ENCODE results near the gene SYCP2.
"Not testable (repeated sequence)": the region's sequence is repeated elsewhere in the genome, so short reads cannot be mapped to it uniquely, and the experiment has no call there.

The SYCP2 gene

DNA sequence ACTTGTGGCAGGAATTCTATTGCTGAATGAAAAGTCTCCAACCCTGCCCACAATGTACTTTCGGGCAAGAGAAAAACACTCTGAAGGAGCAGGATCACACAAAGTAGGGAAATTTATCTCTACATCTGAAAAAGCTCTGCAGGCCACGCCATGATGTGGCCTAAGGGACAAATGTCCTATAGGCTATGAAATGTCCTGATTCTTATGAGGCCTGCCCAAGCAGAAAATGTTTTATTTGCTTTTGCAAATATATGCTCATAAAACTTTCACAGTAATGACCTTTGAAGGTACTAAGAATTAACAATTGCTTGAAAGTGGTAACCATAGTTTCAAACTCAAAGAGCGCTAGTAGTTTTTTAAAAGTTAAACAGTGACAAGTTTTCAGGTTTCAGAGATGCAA, 31.0 kb downstream of the SYCP2 start:
- DNase-seq: no peak

DNA sequence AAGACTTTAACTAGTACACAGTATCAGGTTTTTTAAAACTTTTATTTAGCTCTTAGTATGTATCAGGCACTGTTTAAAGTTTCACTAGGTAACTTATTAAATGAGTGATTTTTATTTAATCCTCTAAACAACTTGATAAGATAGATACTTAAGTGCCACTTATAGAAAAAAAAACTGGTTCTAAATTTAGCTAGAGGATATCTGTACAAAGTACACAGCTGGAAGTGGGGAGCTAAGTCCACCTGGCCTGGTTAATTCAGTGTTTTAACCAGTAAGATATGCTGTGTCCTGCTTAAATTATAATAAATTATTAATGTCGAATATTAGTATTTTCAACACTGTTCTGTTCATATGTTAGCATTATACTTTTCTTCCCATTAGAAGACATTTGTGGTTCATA, 37.5 kb downstream of the SYCP2 start:
- no peak for DNase-seq

DNA sequence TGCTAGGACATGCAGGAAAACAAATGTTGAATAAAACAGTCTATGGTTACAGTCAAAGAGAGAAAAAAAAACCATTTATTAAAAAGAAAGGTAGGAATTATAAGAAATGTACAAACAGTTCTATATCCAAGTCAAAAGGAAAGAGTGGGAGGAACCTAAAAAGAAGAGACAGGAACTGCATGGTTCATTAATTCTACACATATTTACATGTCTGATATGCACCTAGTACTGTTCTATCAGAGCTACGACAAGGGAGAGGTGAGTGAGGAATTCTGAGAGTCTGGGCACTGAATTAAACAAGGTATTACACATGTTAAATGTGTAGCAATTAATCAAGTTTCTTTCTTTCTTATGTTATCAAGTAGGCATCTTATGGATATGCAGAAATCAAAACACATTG, 41.9 kb downstream of the SYCP2 start:
- DNase-seq: no peak

DNA sequence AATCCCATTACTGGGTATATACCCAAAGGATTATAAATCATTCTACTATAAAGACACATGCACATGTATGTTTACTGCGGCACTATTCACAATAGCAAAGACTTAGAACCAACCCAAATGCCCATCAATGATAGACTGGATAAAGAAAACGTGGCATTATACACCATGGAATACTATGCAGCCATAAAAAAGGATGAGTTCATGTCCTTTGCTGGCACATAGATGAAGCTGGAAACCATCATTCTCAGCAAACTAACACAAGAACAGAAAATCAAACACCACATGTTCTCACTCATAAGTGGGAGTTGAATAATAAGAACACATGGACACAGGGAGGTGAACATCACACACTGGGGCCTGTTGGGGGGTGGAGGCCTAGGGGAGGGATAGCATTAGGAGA, 43.4 kb downstream of the SYCP2 start:
- not testable (repeated sequence) for DNase-seq

DNA sequence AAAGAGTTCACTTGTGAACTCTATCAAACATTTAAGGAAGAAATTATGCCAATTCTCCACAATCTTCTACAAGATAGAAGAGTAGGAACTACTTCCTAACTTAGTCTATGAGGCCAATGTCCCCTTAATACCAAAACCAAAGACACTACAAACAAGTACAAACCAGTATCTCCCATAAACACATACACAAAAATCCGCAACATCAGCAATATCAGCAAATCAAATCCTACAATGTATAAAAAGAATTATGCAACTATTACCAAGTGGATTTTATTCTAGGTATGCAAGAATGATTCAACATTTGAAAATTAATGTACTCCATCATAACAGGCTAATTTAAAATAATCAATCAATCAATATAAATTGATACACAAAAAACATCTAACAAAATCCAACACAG, 45.4 kb downstream of the SYCP2 start:
- DNase-seq: no peak

DNA sequence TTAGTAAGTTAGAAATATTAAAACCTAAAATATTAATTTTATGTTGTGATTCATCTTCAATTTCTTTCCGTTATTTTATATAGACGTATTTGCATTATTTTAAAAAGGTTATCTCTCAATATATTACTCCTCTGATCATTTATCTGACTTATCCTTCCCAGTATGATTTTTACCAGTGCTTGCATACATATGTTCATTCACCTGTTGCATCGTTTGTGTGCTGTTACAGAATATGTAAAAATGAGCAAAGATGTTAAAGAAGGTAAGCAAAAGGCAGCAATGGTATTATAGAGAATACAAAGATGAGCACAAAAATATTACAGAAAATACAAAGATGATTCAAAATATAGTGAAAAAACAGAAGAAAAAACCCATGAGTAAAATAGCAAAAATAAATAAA, 48.9 kb downstream of the SYCP2 start:
- no peak for DNase-seq

DNA sequence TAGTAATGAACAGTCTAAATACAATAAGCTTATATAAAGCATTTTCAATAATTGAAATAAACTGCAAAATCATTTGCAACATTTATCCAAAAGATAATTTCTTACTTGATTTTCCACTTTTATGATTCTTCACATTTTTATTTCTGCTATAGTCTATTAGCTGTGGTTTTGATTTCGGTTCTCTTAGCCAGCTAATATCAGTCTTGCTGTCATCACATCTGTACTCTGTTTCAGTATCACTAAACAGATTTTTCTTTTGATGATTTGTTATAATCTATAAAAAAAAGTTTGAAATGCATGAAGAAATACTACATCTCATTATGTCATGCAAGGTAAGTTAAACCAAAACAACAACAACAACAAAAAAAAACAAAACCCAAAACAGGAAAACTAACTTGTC, 53.2 kb downstream of the SYCP2 start:
- DNase-seq: no peak

DNA sequence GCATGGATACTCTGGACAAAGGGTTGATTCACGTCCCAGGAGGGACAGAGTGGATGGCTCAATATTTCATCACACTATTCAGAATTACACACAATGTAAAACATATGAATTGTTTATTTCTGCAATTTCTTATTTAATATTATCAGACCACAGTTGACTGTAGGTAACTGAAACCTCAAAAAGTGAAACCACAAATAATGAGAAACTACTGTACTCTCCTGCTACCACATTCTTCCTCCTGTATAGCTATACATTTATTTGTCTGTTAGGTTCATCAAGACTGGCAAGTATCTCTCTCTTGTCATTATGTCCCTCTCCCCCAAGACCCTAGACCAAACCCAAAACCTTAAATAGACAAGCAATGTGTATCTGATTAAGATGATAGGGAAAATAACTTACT, 60.0 kb downstream of the SYCP2 start:
- no peak for DNase-seq

DNA sequence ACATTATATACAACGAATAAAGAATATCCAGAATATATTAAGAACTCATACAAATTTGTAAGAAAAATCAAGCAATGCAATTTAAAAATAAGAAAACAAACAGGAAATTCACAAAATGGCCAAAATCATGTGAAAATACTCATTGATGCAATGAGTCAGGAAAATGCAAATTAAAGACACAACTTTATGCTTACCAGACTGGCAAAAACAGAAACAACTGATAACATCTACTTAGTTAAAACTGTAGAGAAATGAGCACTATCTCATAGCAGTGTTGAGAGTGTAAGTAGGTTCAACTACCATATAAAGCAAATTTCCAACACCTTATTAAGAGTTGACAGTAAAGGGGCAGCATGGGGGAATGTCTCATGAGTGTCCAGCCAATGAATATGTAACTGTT, 62.3 kb downstream of the SYCP2 start:
- no peak for DNase-seq

DNA sequence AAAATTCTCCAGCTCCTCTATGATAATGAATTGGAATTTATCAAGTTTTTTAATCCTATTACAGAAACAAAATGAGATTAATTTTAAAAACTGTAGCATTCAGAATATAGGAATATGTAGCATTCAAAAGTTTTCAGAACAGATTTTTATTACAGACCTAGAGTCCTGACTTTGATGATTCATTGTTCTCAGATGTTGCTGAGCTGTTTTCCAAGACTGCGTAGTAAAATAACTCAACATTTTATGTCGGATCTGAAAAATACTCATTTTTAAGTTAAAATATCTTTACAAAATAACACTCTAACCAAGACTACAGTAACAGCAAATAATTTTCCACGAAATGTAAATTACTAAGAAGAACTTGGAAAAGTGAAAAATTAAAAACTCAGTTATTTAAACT, 67.1 kb downstream of the SYCP2 start:
- no peak for DNase-seq

DNA sequence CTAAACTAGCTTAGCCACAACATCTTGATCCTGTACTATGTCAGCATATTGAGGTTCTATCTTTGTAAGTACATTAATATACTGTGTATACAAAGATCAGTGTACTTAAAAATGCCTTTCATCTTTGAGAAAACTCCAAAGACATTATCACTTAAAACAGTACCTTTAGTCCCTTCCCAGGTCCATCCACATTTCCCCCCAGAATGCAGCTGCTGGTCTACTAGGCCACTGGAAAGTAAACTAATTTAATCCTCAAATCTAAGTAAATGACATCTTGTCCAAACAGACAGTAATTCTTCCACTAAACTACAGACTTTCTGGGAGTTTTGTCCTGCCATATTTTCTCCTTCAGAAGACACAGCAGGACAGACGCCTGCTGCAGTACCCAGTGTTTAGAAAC, 68.7 kb downstream of the SYCP2 start:
- no peak for DNase-seq

DNA sequence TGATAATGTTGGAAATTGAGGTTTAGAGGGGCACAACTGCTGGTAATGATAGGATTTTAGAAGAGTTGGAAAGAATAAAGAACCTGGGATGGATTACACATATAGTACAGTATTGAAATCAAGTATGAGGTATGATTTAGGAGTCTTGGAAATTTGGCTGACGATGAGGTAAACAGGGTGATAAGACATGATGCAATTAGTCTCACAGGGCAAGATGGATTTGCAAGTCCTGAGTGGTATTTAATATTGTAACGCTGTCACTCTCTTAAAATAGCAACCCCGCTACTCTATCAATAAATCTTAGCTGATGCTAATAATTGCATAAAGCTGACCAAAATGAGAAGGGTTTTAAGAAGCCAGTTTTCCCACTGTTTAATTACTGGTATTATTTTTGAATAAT, 70.4 kb downstream of the SYCP2 start:
- DNase-seq: no peak

DNA sequence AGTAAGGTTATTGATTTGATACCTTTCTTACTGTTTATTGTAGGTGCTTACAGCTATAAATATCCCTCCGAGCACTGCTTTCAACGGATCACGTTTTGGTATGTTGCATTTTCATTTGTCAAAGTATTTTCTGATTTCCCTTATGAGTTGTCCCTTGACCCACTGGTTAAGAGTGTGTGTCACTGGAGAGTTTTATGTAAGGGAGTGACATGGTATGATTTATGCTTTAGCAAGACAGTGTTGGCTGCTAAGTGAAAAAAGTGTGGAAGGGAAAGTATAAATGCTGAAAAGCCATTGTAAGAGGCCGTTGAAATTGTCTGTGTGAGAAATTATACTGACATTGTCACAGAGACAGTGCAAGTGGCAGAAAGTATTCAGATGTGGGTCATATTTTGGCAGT, 72.0 kb downstream of the SYCP2 start:
- DNase-seq: no peak

DNA sequence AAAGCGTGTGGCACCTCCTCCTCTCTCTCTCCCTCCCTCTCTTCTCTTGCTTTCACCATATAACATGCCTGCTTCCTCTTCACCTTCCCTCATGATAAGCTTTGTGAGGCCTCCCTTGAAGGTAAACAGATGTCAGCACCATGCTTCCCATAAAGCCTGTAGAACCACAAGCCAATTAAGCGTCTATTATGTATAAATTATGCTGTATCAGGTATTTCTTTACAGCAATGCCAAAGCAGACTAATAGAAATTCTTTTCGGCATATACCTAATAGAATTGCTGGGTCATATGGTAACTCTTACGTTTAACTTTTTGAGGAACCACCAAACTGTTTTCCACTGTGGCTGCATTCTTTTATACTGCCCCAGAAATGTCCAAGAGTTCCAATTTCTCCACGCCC, 75.0 kb downstream of the SYCP2 start:
- DNase-seq: no peak

DNA sequence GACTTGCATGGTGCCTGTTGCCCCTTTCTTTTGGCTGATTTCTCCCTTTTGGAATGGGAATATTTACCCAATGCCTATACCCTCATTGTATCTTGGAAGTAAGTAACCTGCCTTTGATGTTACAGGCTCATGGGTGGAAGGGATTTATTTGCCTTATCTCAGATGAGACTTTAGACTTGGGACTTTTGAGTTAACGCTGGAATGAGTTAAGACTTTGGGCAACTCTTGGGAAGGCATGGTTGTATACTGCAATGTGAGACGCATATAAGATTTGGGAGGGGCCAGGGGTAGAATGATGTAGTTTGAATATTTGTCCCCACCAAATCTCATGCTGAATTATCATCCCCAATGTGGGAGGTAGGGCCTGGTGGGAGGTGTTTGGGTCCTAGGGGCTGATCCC, 75.5 kb downstream of the SYCP2 start:
- DNase-seq: no peak

DNA sequence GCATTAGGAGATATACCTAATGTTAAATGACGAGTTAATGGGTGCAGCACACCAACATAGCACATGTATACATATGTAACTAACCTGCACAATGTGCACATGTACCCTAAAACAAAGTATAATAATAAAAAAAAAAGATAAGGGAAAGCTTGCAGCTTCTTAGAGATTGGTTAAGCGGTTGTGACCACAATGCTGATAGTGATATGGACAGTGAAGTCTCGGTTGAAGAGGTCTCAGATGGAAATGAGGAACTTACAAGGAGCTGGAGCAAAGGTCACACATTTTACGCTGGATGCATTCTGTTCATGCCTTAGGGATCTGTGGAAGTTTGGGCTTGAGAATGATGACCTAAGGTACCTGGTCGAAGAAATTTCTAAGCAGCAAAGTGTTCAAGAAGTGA, 76.5 kb downstream of the SYCP2 start:
- DNase-seq: not testable (repeated sequence)

DNA sequence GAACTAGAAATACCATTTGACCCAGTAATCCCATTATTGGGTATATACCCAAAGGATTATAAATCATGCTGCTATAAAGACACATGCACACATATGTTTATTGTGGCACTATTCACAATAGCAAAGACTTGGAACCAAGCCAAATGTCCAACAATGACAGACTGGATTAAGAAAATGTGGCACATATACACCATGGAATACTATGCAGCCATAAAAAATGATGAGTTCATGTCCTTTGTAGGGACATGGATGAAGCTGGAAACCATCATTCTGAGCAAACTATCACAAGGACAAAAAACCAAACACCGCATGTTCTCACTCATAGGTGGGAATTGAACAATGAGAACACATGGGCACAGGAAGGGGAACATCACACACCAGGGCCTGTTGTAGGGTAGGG, 76.9 kb downstream of the SYCP2 start:
- not testable (repeated sequence) for DNase-seq

DNA sequence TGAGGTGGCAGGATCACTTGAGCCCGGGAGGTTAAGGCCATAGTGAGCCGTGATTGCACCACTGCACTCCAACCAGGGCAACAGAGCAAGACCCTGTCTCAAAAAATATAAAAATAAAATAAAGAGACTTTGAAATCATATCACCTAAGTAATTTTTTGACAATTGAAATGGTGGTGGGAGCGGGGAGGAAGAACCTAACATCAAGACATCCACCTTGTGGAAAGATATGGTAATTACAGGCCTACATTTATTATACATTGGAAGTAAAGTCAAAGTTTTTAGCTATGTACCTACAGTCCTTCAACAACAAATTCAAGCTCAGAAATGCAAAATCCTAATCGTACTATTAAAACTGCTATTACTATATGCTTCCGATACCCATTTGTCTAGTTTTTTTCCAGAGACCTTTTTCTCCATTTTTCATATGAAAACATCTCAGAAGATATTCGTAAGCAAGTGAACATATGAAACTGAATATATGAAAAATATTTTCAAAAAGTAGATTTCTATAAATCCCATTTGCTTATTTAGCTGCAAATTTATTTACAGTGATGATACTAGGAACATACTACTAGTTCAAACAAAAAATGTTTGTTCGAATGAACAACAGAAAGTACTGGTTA, 83.3 kb downstream of the SYCP2 start:
- peak; percentile 39 for DNase-seq

DNA sequence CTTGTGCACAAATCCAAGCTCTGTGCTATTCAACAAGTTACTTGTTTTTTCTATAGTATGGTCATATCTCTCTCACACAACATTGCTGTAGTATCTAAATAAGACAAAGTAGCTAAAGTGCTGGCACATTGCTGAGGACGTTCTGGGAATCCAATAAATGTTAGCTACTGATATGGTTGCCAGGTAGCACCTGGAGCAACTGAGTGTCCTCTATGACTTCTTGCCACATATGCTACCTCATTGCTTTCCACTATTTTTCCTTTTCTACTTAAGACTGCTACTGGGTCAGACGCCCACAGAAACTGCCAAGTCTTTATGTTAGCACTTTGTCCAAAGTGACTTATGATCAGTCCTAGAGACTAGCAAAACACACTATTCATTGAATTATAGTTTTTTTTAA, 85.3 kb downstream of the SYCP2 start:
- no peak for DNase-seq

DNA sequence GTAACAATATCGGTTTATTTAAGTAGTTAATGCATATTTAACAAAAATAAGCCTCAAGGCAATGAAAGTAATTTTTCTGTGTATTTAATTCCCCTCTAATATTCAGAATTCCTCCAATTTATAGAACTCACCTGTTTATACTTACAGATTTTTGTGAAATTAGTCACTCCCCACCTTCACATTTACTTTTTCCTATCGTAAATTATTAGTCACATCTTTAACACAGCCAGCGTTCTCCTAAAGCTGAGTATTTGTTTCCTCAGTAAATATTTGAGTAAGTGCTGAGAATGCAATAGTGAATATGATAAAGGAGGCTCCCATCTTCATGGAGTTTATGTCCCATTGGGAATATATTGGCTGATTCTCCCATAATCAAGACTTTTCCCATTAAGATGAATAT, 88.0 kb downstream of the SYCP2 start:
- DNase-seq: no peak

DNA sequence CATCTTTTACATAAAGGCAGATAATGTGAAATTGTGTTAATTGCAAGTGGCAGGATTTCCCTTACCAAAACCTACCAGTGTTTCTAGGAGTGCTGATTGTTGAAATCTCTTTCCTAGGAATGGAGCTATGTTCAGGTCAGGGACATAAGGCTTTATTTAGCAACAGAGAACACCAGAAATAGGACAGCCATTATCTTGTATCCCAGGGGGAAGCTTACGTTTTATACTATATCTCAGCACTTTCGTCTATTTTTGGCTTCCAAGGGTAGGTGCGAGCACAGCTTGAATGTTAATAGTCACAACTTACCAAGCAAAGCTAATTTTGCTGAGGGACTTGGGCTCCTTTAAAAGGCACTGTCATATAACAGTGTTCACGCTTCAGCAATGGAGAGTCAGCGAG, 94.0 kb downstream of the SYCP2 start:
- no peak for DNase-seq

DNA sequence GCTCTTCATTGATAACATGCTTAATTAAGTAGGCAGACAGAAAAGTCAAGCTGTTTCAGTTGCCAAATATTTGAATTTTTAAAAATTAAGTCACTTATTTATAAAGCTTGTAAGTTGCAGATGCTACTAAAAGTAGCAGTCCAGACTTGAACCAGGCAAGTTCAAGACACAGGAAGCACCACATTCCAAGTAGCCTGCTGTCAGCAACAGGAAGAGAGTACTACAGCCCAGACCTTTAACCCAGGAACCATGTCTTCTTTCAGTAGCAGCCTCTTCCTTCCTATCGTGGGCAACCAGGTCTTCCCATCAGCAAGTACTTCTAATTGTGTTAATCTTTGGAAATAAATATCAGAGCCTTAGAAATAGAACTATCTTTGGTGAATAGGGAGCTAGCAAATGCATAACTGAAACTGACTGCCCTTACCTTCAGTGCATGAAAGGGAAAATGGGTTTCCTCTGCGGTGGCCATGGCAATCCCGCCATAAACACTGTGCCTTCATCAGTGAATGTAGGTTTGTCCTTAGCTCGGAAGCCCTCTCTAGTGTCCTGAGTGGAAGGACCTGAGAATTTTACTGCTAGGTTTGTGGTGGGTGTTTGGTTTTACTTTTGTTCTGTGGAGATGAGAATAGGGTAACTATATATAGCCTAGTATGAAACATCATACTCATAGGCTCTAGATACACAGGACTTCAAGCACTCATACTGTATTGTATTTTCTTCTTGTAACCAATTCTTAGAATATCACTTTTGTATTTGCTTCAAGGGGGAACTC, 95.6 kb downstream of the SYCP2 start:
- DNase-seq: no peak

DNA sequence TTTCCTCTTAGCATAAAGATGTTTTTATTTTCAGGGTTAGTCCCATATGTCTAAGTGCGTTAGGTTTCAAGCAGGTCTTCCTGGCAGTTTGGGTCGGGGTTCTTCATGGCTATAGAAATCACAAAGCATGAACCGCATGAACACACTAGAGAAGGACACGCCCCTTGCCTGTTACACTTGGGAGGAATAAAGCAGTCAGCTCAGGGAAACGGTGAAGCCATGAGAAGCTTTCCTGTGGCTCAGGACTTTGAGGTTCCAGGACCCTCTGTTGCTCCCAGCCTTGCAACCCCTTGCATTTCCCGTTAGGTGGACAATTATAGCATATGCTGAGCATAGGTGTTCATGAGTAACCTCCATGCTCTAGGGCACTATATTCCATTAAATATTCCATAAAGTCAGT, 96.7 kb downstream of the SYCP2 start:
- peak; percentile 27 for DNase-seq

DNA sequence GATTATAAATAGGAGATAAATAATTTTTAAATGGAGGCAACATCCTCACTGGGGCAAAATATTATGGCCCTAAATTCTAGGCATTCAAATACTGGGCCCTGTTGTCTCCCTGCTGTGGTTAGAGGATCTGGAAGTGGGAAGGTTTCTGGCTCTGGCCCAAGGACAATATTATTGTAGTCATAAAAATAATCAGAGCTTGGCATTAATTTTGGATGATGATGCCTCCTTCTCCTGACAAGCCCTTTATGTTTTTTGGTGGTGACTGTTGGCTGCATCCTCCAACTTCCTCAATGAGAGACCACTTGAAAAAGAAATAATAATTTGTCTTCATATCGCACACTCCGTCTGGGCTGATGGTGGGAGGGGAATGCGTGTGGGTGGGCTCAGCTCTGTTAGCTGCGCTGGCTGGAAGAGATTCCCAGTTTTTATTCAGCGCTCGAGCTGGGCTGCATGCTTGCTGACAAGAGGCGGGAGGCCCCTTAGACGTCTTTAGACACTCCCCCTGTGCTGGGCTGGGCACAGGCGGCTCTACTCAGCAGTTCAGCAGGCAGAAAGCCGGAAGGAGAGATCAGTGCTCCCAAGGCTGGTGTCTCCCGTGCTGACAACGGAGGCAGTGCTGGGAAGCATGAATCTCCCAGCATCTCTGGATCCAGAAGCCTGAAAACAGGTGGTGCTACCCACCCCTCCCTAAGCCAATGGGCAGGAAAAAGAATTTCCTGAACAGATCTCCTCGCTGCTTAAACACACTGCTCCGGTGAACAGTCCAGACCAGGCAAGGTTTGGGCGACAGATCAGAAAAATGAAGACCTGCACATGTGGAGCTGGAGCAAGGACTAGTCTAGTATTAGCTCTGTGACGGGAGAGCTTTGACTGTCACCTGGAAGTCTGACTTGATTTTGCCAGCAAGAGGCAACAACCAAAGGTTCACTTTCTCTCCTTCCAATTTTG, 97.7 kb downstream of the SYCP2 start:
- peak; percentile 83 for DNase-seq
